Activated T-cell treated with anti-CD3 and anti-CD28 coated beads for 1 hour (primary cell): ENCODE results near the gene WNT9B.
"Not testable (repeated sequence)": the region's sequence is repeated elsewhere in the genome, so short reads cannot be mapped to it uniquely, and the experiment has no call there.

ENCODE experiments used
- DNase-seq: peaks from one replicate; pipeline ENCODE4 v3.0.0-alpha.2; 2020; ENCODE audit warnings: low read depth

WNT9B gene

DNA sequence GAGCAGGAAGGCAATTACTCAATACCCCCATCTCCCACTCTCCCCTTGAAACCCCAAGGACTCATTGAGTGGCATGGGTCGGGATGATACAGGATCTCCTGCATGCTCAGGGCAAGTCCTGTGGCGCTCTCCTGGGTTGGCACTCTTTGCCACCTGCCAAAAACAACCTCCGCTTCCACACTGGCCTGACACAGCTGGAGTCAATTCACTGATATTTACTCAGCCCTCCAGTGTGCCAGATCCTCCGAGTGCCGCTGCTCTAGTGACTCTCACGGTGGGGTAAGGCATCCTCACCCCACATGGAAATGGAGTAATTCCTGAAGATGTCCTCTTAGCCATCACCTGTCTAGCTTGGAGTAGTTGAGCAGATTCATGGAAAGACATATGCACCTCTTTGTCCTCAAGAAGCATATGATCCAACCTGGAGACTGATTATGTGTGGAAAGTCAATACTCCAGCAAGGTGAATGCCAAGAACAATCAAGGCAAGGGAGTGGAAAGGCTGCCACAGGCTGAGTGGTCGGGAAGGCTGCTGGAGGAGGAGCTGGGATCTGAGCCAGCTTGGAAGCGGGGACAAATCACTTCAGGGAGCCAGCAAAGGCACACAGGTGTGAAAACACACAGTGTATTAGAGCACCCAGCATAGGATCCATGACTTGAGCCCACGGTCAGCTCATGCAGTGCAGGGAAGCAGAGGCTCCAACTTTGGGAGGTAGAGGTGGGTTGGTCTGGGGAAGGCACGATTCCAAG, 59.0 kb downstream of the WNT9B start:
- DNase-seq, result no peak

DNA sequence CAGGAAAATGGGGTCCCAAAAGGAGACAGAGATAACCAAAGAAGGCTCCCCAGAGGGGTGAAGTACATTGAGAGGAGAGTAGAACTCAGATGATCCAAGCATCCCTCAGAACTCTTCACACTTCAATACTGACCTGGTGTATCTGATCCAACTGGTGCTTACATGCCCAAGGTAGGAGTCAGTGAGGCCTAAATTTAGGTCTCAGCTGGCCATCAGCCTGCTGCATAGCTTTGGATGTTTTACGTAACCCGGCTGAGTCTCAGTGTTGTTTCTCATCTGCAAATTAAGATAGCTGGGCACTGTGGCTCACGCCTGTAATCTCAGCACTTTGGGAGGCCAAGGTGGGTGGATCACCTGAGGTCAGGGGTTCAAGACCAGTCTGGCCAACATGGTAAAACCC, 59.9 kb downstream of the WNT9B start:
- DNase-seq, result no peak

DNA sequence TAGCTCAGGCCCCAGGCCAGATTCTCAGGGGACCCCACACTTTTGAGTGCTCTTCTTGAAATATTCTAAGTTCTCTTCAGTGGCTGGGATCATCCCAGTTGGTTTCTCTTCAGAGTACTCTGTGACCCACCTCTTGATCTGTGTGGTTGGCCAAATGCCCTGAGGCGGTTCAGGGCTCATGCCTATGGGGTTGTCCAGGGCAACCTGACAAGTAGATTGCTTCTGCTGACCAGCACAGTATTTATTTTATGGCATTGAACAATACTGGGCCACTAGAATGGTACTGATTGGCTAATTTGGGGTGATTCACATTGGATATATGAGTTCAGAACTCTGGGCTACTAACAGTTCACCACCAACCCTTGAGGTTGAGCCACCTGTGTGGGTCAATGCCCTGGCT, 64.2 kb downstream of the WNT9B start:
- DNase-seq, result no peak

DNA sequence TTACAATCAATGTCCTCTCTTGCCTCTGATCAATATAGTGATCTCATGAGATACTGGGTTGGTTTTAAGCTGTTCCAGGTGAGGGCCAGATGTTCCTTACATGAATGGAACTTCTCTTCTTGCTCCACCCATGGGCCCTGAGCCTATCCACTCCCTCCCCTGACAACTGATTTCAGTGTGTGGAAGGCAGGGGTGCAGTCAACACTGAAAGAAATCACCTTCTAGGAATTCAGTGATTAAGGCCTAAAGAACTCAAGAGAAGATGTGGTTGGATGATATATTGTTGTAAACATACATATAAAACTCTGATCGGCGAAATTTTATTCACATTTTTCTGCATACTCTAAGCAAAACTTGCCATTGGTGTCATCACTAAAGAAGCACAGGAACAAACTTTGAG, 64.8 kb downstream of the WNT9B start:
- DNase-seq, result no peak

DNA sequence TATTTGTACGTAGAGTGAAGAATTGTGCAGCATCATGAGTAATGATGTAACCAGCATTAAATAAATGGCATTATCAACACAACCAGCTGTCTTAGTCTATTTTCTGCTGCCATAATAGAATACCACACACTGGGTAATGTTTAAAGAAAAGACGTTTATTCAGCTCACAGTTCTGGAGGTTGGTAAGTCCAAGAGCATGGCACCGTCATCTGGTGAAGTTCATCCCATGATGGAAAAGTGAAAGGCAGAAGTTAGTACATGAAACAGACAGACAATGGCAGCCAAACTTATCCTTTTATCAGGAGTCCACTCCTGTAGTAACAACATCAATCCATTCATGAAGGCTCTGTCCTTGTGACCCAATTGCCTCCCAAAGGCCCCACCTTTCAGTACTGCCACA, 65.2 kb downstream of the WNT9B start:
- DNase-seq, result no peak

DNA sequence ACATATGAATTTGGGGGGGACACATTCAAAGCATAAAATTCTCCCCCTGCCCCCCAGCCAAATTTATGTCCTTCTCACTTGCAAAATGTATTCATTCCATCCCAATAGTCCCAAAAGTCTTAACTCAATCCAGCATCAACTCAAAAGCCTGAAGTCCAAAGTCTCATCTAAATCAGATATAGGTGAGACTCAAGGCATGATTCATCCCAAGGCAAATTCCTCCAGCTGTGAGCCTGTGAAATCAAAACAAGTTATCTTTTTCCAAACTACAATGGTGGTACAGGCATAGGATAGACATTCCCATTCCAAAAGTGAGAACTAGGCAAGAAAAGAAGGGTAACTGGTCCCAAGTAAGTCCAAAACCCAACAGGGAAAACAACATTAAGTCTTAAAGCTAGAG, 65.7 kb downstream of the WNT9B start:
- no peak for DNase-seq

DNA sequence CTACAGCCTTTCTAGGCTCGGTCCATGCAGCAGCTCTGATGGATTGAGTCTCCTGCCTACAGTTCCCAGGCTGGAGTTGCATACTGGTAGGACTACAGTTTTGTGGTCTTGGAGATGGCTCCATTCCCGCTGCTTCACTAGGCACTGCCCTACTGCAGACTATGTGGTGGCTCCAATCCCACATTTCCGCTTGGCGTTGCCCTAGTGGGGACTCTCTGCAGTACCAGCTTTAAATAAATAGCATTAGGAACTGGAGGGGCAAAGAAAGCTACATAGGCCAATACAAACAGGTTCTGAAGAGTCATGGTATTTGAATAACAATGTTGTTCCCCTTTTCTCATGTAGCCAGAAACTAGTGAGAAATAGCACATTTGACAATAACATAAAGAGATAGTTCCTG, 66.1 kb downstream of the WNT9B start:
- no peak for DNase-seq

DNA sequence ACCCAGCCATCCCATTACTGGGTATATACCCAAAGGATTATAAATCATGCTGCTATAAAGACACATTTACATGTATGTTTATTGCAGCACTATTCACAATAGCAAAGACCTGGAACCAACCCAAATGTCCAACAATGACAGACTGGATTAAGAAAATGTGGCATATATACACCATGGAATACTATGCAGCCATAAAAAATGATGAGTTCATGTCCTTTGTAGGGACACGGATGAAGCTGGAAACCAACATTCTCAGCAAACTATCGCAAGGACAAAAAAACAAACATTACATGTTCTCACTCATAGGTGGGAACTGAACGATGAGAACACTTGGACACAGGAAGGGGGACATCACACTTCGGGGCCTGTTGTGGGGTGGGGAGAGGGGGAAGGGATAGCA, 70.6 kb downstream of the WNT9B start:
- DNase-seq, result not testable (repeated sequence)

DNA sequence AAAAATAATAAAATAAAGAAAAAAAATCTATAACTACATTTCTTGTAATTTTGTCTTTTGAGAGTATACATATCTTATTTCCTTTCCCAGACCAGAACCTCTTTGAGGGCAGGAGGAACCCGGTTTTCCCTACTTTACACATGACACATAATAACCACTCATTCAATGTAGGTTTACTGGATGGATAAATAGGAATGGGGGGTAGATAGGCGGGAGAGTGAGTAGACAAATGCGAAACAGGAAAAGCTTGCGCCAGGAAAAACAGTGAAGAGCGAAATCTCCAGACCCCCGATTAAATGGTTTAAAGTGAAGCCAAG, 71.1 kb downstream of the WNT9B start:
- DNase-seq, result no peak

DNA sequence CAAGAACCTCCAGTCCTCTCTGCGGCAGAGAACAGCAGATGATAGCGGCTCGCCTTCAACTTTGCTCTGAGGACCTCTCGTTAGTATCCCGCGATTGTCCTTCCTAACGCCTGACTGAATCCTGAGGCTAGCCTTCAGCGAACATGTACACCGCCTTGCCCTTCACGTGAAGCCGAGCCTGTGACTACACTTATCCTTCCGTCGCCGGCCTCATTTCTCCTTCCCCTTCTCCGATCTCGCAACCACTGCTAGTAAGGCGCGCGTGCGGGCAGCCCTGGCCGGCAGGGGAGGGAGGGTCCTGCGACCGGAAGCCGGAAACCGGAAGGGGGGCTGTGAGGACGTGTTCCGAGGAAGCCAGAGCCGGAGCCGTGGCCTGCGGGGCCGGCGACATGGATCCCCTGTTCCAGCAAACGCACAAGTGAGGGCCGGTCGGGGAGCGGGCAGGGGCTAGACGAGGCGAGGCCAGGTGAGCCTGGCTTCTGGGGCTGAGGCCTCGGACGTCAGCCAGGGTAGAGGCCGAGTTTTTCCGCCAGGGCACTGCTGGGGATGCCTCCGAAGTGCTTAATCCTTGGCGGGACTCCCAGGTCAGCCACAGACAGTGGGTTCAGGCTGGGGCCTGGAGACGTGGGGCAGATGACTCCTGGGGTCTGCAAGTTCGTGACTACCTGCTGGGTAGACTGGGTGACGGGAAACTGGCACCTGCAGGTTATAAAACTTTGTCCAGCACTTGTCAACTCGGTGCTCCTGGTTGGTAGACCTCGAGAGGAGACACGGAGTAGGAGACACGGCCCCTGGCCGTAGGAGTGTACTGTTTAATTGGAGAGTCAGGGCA, 71.6 kb downstream of the WNT9B start, which contains the start of gene GOSR2:
GOSR2 (plus strand) TSS at position 357 of the 832 bp plus-strand sequence; CDS start at position 390, 33 bp downstream.
- DNase-seq, result peak; percentile 82

DNA sequence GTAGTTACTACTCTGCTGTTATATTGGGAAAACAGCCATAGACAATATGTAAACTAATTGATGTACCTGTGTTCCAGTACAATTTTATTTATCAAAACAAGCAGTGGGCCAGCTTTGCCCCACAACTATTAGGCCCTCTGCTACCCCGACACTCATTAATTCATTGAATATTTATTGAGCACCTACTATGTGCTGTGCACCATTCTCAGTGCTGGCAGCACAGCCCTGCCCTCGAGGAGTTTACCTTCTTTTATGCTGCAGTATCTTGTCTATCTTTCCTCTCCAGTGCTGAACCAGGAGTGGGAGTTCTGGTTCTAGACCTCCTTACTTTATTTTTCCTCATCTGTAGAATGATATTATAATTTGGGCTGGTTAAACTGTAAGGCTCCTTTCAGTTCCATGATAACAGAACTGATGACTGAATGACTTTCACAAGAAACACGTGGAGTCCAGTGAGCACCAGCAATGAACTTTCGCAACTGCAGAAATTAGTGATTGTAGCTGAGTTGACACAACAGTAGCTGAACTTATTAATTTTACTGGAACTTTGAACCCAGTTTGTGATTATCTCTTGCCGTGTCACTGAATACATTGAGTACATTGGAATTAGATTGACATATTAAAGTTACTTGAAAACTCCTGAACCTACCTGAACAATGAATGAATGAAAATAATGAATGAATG, 73.9 kb downstream of the WNT9B start:
- no peak for DNase-seq

DNA sequence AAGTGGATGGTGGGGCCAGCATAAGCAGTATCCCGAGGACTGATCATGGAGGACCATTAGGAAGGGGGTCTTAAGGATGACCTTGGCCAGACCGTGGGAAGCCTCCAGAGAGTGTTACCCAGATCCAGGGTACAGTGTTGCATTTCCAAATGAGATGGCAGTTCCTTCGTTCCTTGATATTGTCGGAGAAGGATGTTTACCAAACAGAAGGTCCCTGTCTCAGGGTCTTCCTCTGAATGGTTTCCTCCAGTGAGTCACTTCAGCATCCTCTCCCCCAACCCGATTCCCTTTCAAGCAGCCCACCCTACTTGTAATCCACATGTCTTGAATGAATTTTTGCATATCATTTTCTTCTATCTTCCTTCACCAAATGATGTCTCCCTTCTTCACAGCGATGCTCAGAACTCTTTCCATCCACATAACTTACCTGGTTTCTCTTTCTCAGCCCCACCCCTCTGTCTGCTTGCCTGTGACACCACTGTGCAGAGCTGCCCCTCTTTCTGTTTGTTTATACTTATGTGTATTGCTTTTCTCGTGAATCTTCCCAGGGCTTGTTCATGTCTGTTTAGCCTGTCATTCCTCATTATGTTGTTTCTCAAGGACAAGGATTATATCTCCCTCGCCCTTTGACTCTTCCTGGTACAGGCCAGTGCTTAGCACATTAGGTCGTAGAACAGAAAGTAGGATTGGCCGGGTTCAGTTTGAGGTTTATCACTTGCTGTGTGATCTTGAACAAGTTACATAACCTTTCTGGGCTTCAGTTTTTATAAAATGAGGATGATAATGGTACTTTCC, 77.3 kb downstream of the WNT9B start:
- DNase-seq, result no peak

DNA sequence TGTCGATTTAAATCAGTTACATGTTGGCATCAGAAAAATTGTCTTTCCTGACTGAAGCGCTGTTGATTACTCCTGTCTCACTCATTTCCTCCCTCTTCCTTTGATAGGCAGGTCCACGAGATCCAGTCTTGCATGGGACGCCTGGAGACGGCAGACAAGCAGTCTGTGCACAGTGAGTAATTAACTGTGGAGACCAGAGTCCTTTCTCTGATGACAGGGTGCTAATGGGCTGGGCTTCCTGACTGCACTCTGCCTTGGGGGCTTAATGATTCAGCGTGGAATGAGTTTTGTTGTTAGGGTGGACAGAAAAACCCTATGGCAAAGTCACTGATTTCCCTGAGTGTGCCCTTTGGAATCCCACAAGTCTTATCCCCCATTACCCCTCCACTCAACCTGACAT, 78.0 kb downstream of the WNT9B start:
- DNase-seq, result no peak

DNA sequence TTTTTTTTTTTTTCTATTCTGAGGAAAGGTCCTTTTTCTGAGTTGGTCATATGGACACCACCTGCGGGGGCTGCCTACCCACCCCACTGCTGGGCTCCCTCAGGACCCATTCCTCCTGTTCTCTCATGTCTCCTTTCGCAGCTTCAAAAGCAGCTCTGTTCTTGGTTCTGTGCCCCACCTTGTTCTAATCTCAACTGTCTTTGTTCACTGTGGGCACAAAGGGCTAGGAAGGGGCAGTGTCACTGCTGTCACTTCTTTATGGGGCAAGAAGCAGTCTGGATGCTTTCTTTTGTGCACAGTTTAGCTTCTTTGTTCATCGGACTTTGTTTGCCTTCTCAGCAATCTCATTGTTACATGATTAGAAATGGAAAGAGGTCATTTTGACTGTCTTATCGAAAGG, 78.7 kb downstream of the WNT9B start:
- DNase-seq, result no peak

DNA sequence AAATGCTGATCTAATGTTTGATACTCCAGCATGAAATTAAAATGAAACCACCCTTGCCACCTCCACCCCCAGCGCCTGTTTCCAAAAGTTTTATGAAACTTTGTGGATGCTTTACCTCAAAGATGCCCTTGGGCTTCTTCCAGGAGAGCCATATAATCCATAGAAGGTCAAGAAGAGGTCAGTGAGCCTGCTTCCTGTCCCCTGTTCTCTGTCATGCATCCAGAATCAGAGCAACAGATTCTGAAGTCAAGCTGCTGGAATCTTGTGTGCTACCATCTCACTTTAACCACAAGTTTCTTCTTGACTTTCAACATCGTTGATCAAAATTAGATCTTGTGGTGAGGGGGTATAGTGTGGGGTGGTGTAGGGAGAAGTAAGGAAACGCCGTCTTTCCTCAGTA, 80.2 kb downstream of the WNT9B start:
- DNase-seq, result no peak

DNA sequence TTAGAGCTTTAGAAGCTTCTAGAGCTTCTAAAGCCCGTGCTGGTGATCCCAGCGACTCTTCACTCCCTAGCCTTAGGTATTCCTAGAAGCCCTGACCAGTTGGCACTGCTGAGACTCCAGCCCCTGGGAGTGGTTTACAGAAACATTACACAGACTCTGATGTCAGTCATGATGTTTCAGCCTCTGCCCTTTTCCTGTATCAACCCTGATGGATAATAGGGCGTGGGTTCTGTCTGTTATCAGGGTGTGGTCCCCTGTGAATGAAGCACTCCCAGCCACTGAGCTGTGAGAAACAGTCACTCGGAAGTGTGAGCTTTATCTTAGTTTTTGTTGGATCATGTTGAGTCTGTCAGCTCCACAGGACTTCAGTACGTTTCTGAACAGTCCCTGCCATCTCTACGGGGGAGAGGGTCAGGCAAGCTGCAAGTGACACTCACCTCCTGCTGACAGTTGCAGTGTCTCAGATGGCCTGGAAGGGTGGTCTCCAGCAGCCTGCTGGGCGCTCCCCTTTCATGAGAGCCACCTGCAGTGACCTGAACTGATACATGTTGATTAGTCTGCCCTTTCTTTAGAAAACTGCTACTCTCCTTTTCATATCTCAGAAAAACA, 84.4 kb downstream of the WNT9B start:
- DNase-seq, result no peak
